KMS-11 (cell line): ENCODE results near the gene NADK2.

Source experiments
- H2AFZ ChIP-seq: fragments of 200-600 bp; sonication (generic); 2 replicates; pipeline ENCODE4 v1.6.1; 2016; ENCODE audit warnings: antibody characterized with exemption, mixed run types, low read depth
- H3K27ac ChIP-seq: fragments of 200-600 bp; sonication (generic); 2 replicates; pipeline ENCODE4 v1.6.1; 2016; ENCODE audit warnings: mild to moderate bottlenecking, mixed run types
- H3K27me3 ChIP-seq: fragments of 200-600 bp; sonication (generic); 2 replicates; pipeline ENCODE4 v1.6.1; 2017; ENCODE audit warnings: mild to moderate bottlenecking, low read depth, mixed run types, moderate library complexity; ENCODE audit not compliant: insufficient read depth
- H3K36me3 ChIP-seq: fragments of 200-600 bp; sonication (generic); 2 replicates; pipeline ENCODE4 v1.6.1; 2017; ENCODE audit warnings: mild to moderate bottlenecking, mixed run types; ENCODE audit not compliant: insufficient read depth
- H3K4me1 ChIP-seq: fragments of 200-600 bp; sonication (generic); 2 replicates; pipeline ENCODE4 v1.6.1; 2016; ENCODE audit warnings: mild to moderate bottlenecking, low read depth, mixed run types; ENCODE audit not compliant: poor library complexity, severe bottlenecking
- H3K4me2 ChIP-seq: fragments of 200-600 bp; sonication (generic); 2 replicates; pipeline ENCODE4 v1.7.0; 2016; ENCODE audit warnings: mild to moderate bottlenecking, mixed run types
- H3K4me3 ChIP-seq: fragments of 200-600 bp; sonication (generic); IDR thresholded peaks from 2 replicates; pipeline ENCODE4 v1.6.1; 2017; ENCODE audit warnings: low read depth, low read length, mixed read lengths; ENCODE audit not compliant: insufficient read depth
- H3K79me2 ChIP-seq: fragments of 200-600 bp; sonication (generic); 2 replicates; pipeline ENCODE4 v1.6.1; 2016; ENCODE audit warnings: low read depth, mixed run types; ENCODE audit not compliant: insufficient read depth
- H3K9ac ChIP-seq: fragments of 200-600 bp; sonication (generic); 2 replicates; pipeline ENCODE4 v1.6.1; 2016; ENCODE audit warnings: mild to moderate bottlenecking, mixed run types
- H4K20me1 ChIP-seq: fragments of 200-600 bp; sonication (generic); 2 replicates; pipeline ENCODE4 v1.6.1; 2016; ENCODE audit warnings: mild to moderate bottlenecking, mixed run types; ENCODE audit not compliant: insufficient read depth
- TF ChIP-seq, protein P1 (sequence below): fragments of 200-600 bp; sonication (generic); conservative IDR thresholded peaks from 2 replicates; pipeline ENCODE4 v1.6.1; 2017; ENCODE audit warnings: low read depth, mild to moderate bottlenecking, antibody characterized with exemption, low read length, moderate library complexity, mixed read lengths

NADK2 gene

DNA sequence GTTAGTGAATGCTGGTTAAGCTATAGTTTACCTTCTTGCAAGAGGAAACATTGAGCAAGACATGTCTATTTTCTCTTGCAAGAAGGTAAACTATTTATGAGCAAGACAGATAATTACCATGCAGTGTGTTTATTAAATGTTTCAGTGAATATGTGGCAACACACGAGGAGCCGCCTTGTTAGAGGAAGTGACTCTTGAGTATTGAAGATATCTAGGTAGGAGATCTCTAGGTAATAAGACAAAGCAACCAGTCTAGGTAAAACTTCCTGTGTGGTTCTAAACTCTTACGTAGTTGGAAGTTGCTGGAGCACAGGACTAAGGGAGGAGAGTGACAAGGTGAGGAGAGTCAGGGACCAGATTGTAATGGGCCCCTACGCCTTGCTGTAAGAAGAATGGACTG, 73.0 kb downstream of the NADK2 start:
- Histone ChIP-seq H4K20me1 (no peaks in the 10 kb centered on the region), H3K27me3 (no peaks in the 10 kb centered on the region), H3K9ac (no peak overlapping the region), H2AFZ (no peak overlapping the region), H3K4me3 (no peak overlapping the region), H3K4me2 (no peak overlapping the region), H3K36me3 (peaks cover 37% of the 10 kb centered on the region; the same call in 1 of the 2 replicates), H3K4me1 (peaks cover 100% of the 10 kb centered on the region), H3K79me2 (peaks cover 41% of the 10 kb centered on the region), H3K27ac (no peak overlapping the region)
- TF ChIP-seq, protein P1, sequence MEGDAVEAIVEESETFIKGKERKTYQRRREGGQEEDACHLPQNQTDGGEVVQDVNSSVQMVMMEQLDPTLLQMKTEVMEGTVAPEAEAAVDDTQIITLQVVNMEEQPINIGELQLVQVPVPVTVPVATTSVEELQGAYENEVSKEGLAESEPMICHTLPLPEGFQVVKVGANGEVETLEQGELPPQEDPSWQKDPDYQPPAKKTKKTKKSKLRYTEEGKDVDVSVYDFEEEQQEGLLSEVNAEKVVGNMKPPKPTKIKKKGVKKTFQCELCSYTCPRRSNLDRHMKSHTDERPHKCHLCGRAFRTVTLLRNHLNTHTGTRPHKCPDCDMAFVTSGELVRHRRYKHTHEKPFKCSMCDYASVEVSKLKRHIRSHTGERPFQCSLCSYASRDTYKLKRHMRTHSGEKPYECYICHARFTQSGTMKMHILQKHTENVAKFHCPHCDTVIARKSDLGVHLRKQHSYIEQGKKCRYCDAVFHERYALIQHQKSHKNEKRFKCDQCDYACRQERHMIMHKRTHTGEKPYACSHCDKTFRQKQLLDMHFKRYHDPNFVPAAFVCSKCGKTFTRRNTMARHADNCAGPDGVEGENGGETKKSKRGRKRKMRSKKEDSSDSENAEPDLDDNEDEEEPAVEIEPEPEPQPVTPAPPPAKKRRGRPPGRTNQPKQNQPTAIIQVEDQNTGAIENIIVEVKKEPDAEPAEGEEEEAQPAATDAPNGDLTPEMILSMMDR = no peak

DNA sequence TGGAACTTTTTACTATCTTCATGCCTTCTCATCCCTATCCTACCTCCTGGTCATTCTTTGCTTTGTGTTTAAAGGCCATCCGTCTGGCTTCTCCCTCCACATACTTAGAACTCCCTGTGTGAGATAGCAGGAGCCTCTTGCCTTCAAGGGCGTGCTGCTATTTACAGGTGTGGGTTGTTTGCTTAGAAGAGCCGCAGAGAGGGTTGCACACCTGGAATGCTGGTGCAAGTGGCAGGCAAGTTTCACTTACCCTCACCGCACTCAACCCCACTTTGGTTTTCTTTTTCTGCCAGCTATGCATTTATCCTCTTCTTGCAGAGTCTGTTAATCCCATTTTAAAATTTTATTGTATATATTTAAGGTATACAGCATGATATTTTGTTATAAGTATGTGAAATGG, 77.3 kb downstream of the NADK2 start:
- TF ChIP-seq, protein P1 = no peak
- H3K79me2 ChIP-seq = peaks cover 81% of the 10 kb centered on the region
- H3K36me3 ChIP-seq = peaks cover 25% of the 10 kb centered on the region; the same call in 1 of the 2 replicates

DNA sequence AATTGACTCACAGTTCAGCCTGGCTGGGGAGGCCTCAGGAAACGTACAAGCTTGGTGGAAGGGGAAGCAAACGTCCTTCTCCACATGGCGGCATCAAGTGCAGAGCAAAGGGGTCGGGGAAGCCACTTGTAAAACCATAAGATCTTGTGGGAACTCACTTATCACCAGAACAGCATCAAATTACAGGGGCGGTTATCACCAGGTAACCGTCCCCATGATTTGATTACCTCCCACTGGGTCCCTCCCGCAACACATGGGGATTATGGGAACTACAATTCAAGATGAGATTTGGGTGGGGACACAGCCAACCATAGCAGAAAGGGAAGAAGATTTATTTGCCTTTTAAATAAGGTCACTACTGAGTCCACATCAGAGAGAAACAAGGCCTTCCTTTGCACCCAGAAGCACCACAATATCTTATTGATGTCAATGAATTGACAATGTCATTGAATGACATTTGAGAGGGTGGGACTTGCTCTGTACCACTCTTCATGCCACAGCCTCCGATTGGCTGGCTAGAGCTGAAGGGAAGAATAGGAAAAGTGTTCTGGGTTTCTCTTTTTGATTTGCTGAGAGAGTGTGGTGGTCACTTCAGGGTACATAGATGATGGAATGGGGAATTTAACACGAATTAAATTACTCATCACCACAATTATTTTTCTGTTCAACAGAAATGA, 78.8 kb downstream of the NADK2 start:
- Histone ChIP-seq H3K27ac (peak overlapping the region; percentile 64; the same call in 1 of the 2 replicates), H3K4me1 (peaks cover 100% of the 10 kb centered on the region), H2AFZ (no peak overlapping the region), H3K36me3 (peaks cover 20% of the 10 kb centered on the region; the same call in 1 of the 2 replicates), H4K20me1 (no peaks in the 10 kb centered on the region), H3K9ac (no peak overlapping the region), H3K4me2 (peak overlapping the region; percentile 77; the same call in 1 of the 2 replicates), H3K27me3 (no peaks in the 10 kb centered on the region), H3K4me3 (no peak overlapping the region), H3K79me2 (peaks cover 85% of the 10 kb centered on the region)
- TF ChIP-seq, protein P1 = no peak

More for the DNA sequence above, 77.3 kb downstream of the NADK2 start:
- no peaks in the 10 kb centered on the region for H4K20me1 ChIP-seq
- H3K9ac ChIP-seq = no peak overlapping the region
- no peak overlapping the region for H3K4me3 ChIP-seq
- no peaks in the 10 kb centered on the region for H3K27me3 ChIP-seq
- H3K4me2 ChIP-seq = peak overlapping the region; percentile 77
- no peak overlapping the region for H2AFZ ChIP-seq
- peak overlapping the region; percentile 64 for H3K27ac ChIP-seq
- peaks cover 100% of the 10 kb centered on the region for H3K4me1 ChIP-seq

DNA sequence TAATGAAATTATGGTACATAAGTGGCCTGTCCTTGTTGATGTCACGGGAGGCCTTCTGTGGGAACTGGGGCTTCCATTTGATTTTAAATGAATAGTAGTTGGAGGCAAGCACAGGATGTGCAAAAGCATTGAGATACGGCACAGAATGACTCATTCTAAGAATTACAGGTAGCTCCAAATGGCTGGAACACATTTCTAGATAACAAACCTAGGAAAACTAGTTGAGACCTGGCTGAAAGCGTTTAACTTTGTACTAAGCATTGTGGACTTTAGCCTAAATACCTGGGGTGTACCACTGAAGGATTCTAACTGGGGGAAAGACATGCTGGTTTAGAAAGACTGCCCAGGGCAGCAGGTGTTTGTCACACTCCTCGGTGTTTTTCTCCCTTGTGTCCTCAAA, 80.4 kb downstream of the NADK2 start:
- peaks cover 76% of the 10 kb centered on the region; the same call in 1 of the 2 replicates for H3K79me2 ChIP-seq
- H3K9ac ChIP-seq = no peak overlapping the region
- H3K27ac ChIP-seq = peak overlapping the region; percentile 5; the same call in 1 of the 2 replicates
- H3K27me3 ChIP-seq = no peaks in the 10 kb centered on the region
- peaks cover 100% of the 10 kb centered on the region for H3K4me1 ChIP-seq
- H4K20me1 ChIP-seq = no peaks in the 10 kb centered on the region
- H3K4me3 ChIP-seq = no peak overlapping the region
- TF ChIP-seq, protein P1 = no peak
- peak overlapping the region; percentile 5; the same call in 1 of the 2 replicates for H3K4me2 ChIP-seq
- peaks cover 12% of the 10 kb centered on the region; the same call in 1 of the 2 replicates for H3K36me3 ChIP-seq
- H2AFZ ChIP-seq = no peak overlapping the region
